ENCODE data around the gene DRAM1. TPM values are rescaled to one million over a fixed set of nuclear protein-coding genes. Genes with fewer than 3 reads are reported as not detected.

The DRAM1 gene
- total RNA-seq, 1 donor from 2014 or later, result 3.4 TPM

GRCh38 chr12:101889211-101889752, 11.9 kb downstream of the DRAM1 start:
- H3K4me1 Mint-ChIP-seq, result no peaks in the 10 kb centered on the region
- DNase-seq (ENCODE audit: low read depth, low spot score), result no peak
- H3K9me3 Mint-ChIP-seq, result no peaks in the 10 kb centered on the region
- no peak overlapping the region for H3K4me3 Mint-ChIP-seq
- TF ChIP-seq CTCF (conservative IDR thresholded peaks at IDR 0.05), result no peak
- no peak overlapping the region for H3K27ac Mint-ChIP-seq (ENCODE audit: unreplicated experiment)
- H3K36me3 Mint-ChIP-seq (ENCODE audit: low read depth), result no peaks in the 10 kb centered on the region
- H3K27me3 Mint-ChIP-seq (ENCODE audit: low read depth), result no peaks in the 10 kb centered on the region

- TF ChIP-seq CTCF (conservative IDR thresholded peaks at IDR 0.05), result no peak
- H3K9me3 Mint-ChIP-seq, result no peaks in the 10 kb centered on the region
These were observed 14.1 kb downstream of the DRAM1 start for GRCh38 chr12:101891462-101891971.

GRCh38 chr12:101892794-101893193, 15.4 kb downstream of the DRAM1 start:
- no peaks in the 10 kb centered on the region for H3K4me1 Mint-ChIP-seq
- no peaks in the 10 kb centered on the region for H3K36me3 Mint-ChIP-seq (ENCODE audit: low read depth)
- no peak overlapping the region for H3K4me3 Mint-ChIP-seq
- H3K27me3 Mint-ChIP-seq (ENCODE audit: low read depth), result no peaks in the 10 kb centered on the region
- no peak overlapping the region for H3K27ac Mint-ChIP-seq (ENCODE audit: unreplicated experiment)
- H3K9me3 Mint-ChIP-seq, result no peaks in the 10 kb centered on the region
- TF ChIP-seq CTCF (conservative IDR thresholded peaks at IDR 0.05), result no peak
- no peak for DNase-seq (ENCODE audit: low read depth, low spot score)

More at GRCh38 chr12:101891462-101891971, 14.1 kb downstream of the DRAM1 start:
- H3K27me3 Mint-ChIP-seq (ENCODE audit: low read depth), result no peaks in the 10 kb centered on the region
- H3K27ac Mint-ChIP-seq (ENCODE audit: unreplicated experiment), result no peak overlapping the region
- H3K36me3 Mint-ChIP-seq (ENCODE audit: low read depth), result no peaks in the 10 kb centered on the region
- no peaks in the 10 kb centered on the region for H3K4me1 Mint-ChIP-seq
- no peak overlapping the region for H3K4me3 Mint-ChIP-seq
- DNase-seq (ENCODE audit: low read depth, low spot score), result no peak

GRCh38 chr12:101901777-101902176, 24.4 kb downstream of the DRAM1 start:
- Mint-ChIP-seq H3K36me3 (ENCODE audit: low read depth) (no peaks in the 10 kb centered on the region), H3K27me3 (ENCODE audit: low read depth) (no peaks in the 10 kb centered on the region), H3K27ac (ENCODE audit: unreplicated experiment) (no peak overlapping the region), H3K4me1 (no peaks in the 10 kb centered on the region), H3K4me3 (no peak overlapping the region), H3K9me3 (no peaks in the 10 kb centered on the region)
- TF ChIP-seq CTCF (conservative IDR thresholded peaks at IDR 0.05), result no peak
- DNase-seq (ENCODE audit: low read depth, low spot score), result no peak

- no peak for DNase-seq (ENCODE audit: low read depth, low spot score)
- Mint-ChIP-seq H3K27me3 (ENCODE audit: low read depth) (no peaks in the 10 kb centered on the region), H3K9me3 (no peaks in the 10 kb centered on the region), H3K27ac (ENCODE audit: unreplicated experiment) (no peak overlapping the region), H3K36me3 (ENCODE audit: low read depth) (no peaks in the 10 kb centered on the region), H3K4me1 (no peaks in the 10 kb centered on the region), H3K4me3 (no peak overlapping the region)
- TF ChIP-seq CTCF (conservative IDR thresholded peaks at IDR 0.05), result no peak
These were observed 25.3 kb downstream of the DRAM1 start for GRCh38 chr12:101902641-101903040.
